Heart left ventricle (tissue), 16 donors: Measurements from ENCODE around the gene CHMP2B. TPM values are rescaled to one million over a fixed set of nuclear protein-coding genes. Genes with fewer than 3 reads are reported as not detected.
"Not testable (repeated sequence)": the region's sequence is repeated elsewhere in the genome, so short reads cannot be mapped to it uniquely, and the experiment has no call there.

ENCODE experiments used
- ATAC-seq, 4 donors: fragments of 200-7000 bp; cut with Tn5 transposase; one replicate each; pipeline ENCODE4 v1.9.1; 2020 to 2022; ENCODE audit warnings: moderate library complexity in 4 of 4, mild to moderate bottlenecking in 3 of 4, moderate number of reproducible peaks in 1 of 4
- DNase-seq, 5 donors: peaks; one replicate each; pipeline ENCODE4 v3.0.0-alpha.2; 2020
- H3K27ac ChIP-seq, 12 donors: fragments of 200-600 bp; sonication (generic) in 4 of 12; one replicate each; pipeline versions ENCODE4 v1.5.0 to v1.8.0; 2016 to 2022; ENCODE audit warnings: mild to moderate bottlenecking in 2 of 12
- H3K27me3 ChIP-seq, 9 donors: fragments of 200-600 bp; sonication (generic) in 2 of 9; one replicate each; pipeline versions ENCODE4 v1.5.1 to v1.8.0; 2016 to 2022; ENCODE audit warnings: mild to moderate bottlenecking in 3 of 9
- H3K36me3 ChIP-seq, 9 donors: fragments of 200-600 bp; sonication (generic) in 2 of 9; one replicate each; pipeline versions ENCODE4 v1.5.0 to v1.8.0; 2018 to 2022; ENCODE audit warnings: mild to moderate bottlenecking in 2 of 9
- H3K4me1 ChIP-seq, 12 donors: fragments of 200-600 bp; sonication (generic) in 4 of 12; one replicate each; pipeline versions ENCODE4 v1.5.0 to v1.8.0; 2016 to 2022; ENCODE audit warnings: mild to moderate bottlenecking in 3 of 12
- H3K4me3 ChIP-seq, 12 donors: fragments of 200-600 bp; sonication (generic) in 4 of 12; one replicate each; pipeline versions ENCODE4 v1.5.0 to v1.8.0; 2017 to 2022; ENCODE audit warnings: mild to moderate bottlenecking in 9 of 12, moderate library complexity in 4 of 12
- H3K9me3 ChIP-seq, 12 donors: fragments of 200-600 bp; sonication (generic) in 4 of 12; one replicate each; pipeline versions ENCODE4 v1.5.0 to v1.8.0; 2016 to 2022; ENCODE audit warnings: mild to moderate bottlenecking in 1 of 12
- POLR2A ChIP-seq, 2 donors: fragments of 450-650 bp; IDR thresholded peaks; one replicate each; pipeline ENCODE4 v1.6.1; 2017; ENCODE audit warnings: antibody characterized with exemption in 2 of 2, mild to moderate bottlenecking in 2 of 2, moderate library complexity in 2 of 2
- WGBS, 4 donors: extraction: QIAGEN DNeasy Blood & Tissue Kit in 2 of 4; methylation state at CpG; one replicate each; pipeline versions ENCODE4 v1.1.5 to v1.1.7; 2013 to 2018; 5-methylcytosine and 5-hydroxymethylcytosine counted together
- intact Hi-C, 10 donors: fragments of 100-400 bp; cut with DNase I; formaldehyde crosslinking; loops; one replicate each; pipeline versions ENCODE4 v1.11.1 to v1.14.2; 2022
- polyA plus RNA-seq, 2 donors: library from polyadenylated mRNA; stranded (reverse); fragments of 200-250 nt; gene quantifications; one replicate each; pipeline ENCODE4 v1.2.3, GENCODE V29; 2013
- total RNA-seq, 9 donors: library from RNA; depleted of rRNA in 2 of 9; stranded (reverse); fragments of >200 nt in 2 of 9; fragmentation: NEBNext Ultra II Directional in 3 of 9; extraction: Animal tissue kit (Norgen Biotek cat#: 25700) in 3 of 9; gene quantifications; one replicate each; pipeline versions ENCODE4 v1.1.0 to v1.2.4, GENCODE V29; 2016 to 2023
- TF ChIP-seq, protein P1 (sequence below), 12 donors: fragments of 200-600 bp; sonication (generic) in 4 of 12; IDR thresholded peaks; one replicate each; pipeline versions ENCODE4 v1.5.0 to v1.8.0; 2018 to 2022; ENCODE audit warnings: antibody characterized with exemption in 12 of 12, mild to moderate bottlenecking in 5 of 12
- donor health status: ischemic (EF 13 %, LVEDD 7.1; RV severe dilation, severe dysfunction).
- donor health status: healthy with polysubstance abuse.
- donor health status: DM: no; HTN: yes; CAD: no.
- donor health status: DM: no; HTN: no; CAD: no.
- donor health status: ischemic (EF 25% LVEDD 6.9; RV normal size, moderate dysfunction).
- donor health status: ischemic (EF 25% LVEDD 5.7; RV mildly dilated, moderate dysfunction).
- donor health status: healthy.
- donor health status: DM: yes; HTN: yes; CAD: no.
- donor health status: ischemic (EF 35%, LVEDD 5.7; RV mildly dilated, moderate dysfunction).
- donor health status: nonischemic (EF 11% LVEDD 7.7; RV severe dilation, severe dysfunction).
- donor health status: DM: yes; HTN: yes; CAD: no.
- donor health status: PGD.
- donor health status: ischemic (EF 29% LVEDD 5.4; RV normal size, mild dysfunction).
- donor health status: nonischemic (EF 23%, LVEDD 6.1; RV moderate dilation, normal function).

Gene CHMP2B
- total and polyA plus RNA-seq, 11 donors, result 13.6 to 42.3 (median 30.8) TPM

DNA sequence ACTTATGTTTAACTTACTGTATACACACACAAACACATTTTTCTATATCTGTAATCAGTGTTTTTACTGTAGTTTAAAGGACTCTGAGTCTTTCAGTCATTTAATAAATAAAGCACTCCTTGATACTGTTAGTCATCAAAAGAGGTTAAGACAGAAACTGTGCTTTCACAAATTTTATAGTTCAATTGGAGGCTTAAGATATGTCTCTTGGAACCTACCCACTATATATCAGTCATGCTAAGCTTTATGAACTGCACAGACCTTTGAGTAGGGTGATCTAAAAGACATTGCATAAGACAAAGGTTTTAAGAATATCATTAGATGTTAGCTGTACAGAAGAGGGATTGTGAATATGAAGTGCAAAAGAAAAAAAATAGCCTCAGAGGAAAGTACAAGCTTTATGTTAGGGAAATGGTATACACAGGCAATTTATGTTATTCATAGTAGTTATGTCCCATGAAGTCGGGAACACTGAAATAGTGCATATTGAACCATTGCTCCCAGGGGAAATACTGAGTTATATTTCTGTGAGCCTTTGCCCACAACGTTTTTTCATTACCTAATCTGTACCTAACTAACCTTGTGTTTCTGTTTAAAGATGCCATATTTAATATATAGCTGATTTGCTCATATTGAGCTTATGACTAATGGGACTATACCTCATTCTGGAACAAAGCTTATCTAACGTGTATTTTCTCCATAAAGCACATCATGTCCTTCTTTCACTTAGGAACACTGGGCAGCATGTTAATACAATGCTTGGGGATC, 19.7 kb downstream of the CHMP2B start:
- H3K36me3 ChIP-seq, result peaks cover 0 to 66% (median 37%) of the 10 kb centered on the region in 9 donors
- TF ChIP-seq POLR2A (IDR thresholded peaks at IDR 0.05), result no peak
- TF ChIP-seq, protein P1, sequence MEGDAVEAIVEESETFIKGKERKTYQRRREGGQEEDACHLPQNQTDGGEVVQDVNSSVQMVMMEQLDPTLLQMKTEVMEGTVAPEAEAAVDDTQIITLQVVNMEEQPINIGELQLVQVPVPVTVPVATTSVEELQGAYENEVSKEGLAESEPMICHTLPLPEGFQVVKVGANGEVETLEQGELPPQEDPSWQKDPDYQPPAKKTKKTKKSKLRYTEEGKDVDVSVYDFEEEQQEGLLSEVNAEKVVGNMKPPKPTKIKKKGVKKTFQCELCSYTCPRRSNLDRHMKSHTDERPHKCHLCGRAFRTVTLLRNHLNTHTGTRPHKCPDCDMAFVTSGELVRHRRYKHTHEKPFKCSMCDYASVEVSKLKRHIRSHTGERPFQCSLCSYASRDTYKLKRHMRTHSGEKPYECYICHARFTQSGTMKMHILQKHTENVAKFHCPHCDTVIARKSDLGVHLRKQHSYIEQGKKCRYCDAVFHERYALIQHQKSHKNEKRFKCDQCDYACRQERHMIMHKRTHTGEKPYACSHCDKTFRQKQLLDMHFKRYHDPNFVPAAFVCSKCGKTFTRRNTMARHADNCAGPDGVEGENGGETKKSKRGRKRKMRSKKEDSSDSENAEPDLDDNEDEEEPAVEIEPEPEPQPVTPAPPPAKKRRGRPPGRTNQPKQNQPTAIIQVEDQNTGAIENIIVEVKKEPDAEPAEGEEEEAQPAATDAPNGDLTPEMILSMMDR (IDR thresholded peaks at IDR 0.05), result no peak
- no peak for ATAC-seq
- no peak overlapping the region for H3K4me3 ChIP-seq
- H3K27me3 ChIP-seq, result no peaks in the 10 kb centered on the region
- intact Hi-C loops, result no loop called here
- peaks cover 0 to 7% (median 0%) of the 10 kb centered on the region in 12 donors for H3K4me1 ChIP-seq
- H3K27ac ChIP-seq, result no peak overlapping the region
- 78 to 83% (median 81%) methylated on average over 3 of the region's 3 CpGs for WGBS, 4 donors
- H3K9me3 ChIP-seq, result no peaks in the 10 kb centered on the region
- DNase-seq, result no peak

DNA sequence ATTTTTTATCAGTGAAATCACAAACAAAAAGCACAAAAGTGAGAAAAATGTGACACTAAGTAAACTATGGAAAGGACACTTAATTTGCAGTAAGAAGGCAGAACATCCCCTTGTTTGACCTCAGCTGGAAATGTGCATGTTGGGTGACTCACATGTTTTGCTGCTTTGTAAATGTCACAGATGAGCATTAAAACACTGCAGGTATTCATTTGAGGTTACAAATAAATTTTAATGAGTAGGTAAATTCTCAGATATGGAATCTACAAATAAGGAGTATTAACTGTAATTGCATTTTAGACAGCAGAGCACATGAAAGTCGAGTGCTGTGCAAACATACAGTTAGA, 20.3 kb downstream of the CHMP2B start:
- H3K27ac ChIP-seq, result no peak overlapping the region
- no peak overlapping the region for H3K4me3 ChIP-seq
- no peaks in the 10 kb centered on the region for H3K27me3 ChIP-seq
- peaks cover 0 to 7% (median 0%) of the 10 kb centered on the region in 12 donors for H3K4me1 ChIP-seq
- no peaks in the 10 kb centered on the region for H3K9me3 ChIP-seq
- ATAC-seq (no peak), DNase-seq (no peak)
- no peak for TF ChIP-seq POLR2A (IDR thresholded peaks at IDR 0.05)
- TF ChIP-seq, protein P1 (IDR thresholded peaks at IDR 0.05), result no peak
- peaks cover 0 to 72% (median 37%) of the 10 kb centered on the region in 9 donors for H3K36me3 ChIP-seq
- WGBS, 4 donors, result 93 to 98% (median 96%) methylated on average over 1 of the region's 1 CpG
- intact Hi-C loops, result no loop called here

DNA sequence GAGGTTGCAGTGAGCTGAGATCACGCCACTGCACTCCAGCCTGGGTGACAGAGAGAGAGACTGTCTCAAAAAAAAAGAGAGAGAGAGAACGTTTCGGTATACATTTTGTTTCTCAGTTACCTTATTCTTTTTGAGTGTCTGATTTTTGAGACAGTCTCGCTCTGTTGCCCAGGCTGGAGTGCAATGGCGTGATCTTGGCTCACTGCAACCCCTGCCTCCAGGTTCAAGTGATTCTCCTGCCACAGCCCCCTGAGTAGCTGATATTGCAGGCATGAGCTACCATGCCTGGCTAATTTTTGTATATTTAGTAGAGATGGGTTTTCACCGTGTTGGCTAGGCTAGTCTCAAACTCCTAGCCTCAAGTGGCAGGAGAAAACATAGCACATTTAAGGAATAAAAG, 21.1 kb downstream of the CHMP2B start:
- H3K9me3 ChIP-seq, H3K27me3 ChIP-seq, H3K4me3 ChIP-seq, H3K27ac ChIP-seq, DNase-seq, intact Hi-C loops, H3K4me1 ChIP-seq, ATAC-seq: not testable (repeated sequence)
- H3K36me3 ChIP-seq, result peaks cover 0 to 77% (median 39%) of the 10 kb centered on the region in 9 donors
- 88 to 92% (median 91%) methylated on average over 6 of the region's 6 CpGs for WGBS, 4 donors

DNA sequence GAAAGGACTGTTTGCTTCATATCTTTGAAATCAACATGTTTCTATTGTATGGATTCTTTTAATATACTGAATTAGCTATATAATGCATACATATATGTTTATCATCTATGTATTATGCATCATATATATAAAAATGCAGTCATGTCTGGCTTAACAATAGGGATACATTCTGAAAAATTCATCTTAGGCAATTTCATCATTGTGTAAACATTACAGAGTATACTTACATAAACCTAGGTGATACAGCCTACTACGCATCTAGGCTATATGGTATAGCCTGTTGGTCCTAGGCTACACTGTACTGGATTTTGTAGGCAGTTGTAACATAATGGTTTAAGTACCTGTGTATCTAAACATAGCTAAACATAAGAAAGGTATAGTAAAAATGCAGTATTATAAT, 21.7 kb downstream of the CHMP2B start:
- Histone ChIP-seq H3K4me3 (no peak overlapping the region), H3K36me3 (peaks cover 0 to 81% (median 45%) of the 10 kb centered on the region in 9 donors), H3K9me3 (no peaks in the 10 kb centered on the region), H3K27ac (no peak overlapping the region), H3K4me1 (peaks cover 0 to 7% (median 0%) of the 10 kb centered on the region in 12 donors), H3K27me3 (no peaks in the 10 kb centered on the region)
- ATAC-seq (no peak), DNase-seq (no peak)
- intact Hi-C loops, result no loop called here
- TF ChIP-seq POLR2A (IDR thresholded peaks at IDR 0.05), result no peak
- WGBS, 4 donors, result 93 to 100% (median 99%) methylated on average over 1 of the region's 1 CpG

DNA sequence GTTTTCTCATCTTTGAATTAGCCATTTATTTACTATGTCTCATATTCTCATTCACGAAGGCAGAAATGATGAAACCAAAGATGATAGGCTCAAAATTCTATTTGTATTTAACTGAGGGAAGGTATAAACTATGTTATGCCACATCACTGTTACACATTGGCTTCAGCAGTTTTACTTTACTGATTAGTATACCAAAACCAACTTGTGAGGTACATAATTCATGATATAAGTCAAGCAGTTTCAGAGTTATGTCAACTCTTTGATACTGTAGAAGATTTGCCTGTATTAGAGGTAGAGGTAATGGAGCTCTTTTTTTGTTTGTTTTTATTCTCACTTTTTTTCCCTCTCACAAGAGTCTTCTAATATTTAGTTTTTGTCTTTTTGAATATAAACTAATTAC, 22.9 kb downstream of the CHMP2B start:
- Histone ChIP-seq H3K27ac (no peak overlapping the region), H3K4me1 (peaks cover 0 to 7% (median 0%) of the 10 kb centered on the region in 12 donors), H3K36me3 (peaks cover 0 to 93% (median 56%) of the 10 kb centered on the region in 9 donors), H3K27me3 (no peaks in the 10 kb centered on the region), H3K9me3 (no peaks in the 10 kb centered on the region), H3K4me3 (no peak overlapping the region)
- ATAC-seq (no peak), DNase-seq (no peak)
- 95 to 98% (median 96%) methylated on average over 1 of the region's 1 CpG for WGBS, 4 donors
- intact Hi-C loops, result no loop called here
- TF ChIP-seq POLR2A (IDR thresholded peaks at IDR 0.05), result no peak
